ENCODE measurements around the gene ATG9A.

ATG9A gene

GRCh38 chr2:219178377-219179175 lies 50.9 kb downstream of the ATG9A start:
- DNase-seq (ENCODE audit: low read depth in 2 of 3, low spot score in 1 of 3) = no peak

GRCh38 chr2:219177552-219178376 lies 51.7 kb downstream of the ATG9A start, which contains the start of gene RETREG2:
Gene RETREG2 (plus strand): TSS chr2:219178275. CDS start chr2:219178353, 78 bp downstream.
- peak; percentile 61 to 73 (median 63) for DNase-seq (ENCODE audit: low read depth in 2 of 3, low spot score in 1 of 3)

- peak; percentile 64 to 86 (median 75) for DNase-seq (ENCODE audit: low read depth in 2 of 3, low spot score in 1 of 3)
Observed at GRCh38 chr2:219176818-219177551, 52.5 kb downstream of the ATG9A start, which contains the start of gene CNPPD1. Gene CNPPD1 (minus strand): TSS chr2:219176925. CDS start chr2:219176828, 97 bp downstream.

DNA sequence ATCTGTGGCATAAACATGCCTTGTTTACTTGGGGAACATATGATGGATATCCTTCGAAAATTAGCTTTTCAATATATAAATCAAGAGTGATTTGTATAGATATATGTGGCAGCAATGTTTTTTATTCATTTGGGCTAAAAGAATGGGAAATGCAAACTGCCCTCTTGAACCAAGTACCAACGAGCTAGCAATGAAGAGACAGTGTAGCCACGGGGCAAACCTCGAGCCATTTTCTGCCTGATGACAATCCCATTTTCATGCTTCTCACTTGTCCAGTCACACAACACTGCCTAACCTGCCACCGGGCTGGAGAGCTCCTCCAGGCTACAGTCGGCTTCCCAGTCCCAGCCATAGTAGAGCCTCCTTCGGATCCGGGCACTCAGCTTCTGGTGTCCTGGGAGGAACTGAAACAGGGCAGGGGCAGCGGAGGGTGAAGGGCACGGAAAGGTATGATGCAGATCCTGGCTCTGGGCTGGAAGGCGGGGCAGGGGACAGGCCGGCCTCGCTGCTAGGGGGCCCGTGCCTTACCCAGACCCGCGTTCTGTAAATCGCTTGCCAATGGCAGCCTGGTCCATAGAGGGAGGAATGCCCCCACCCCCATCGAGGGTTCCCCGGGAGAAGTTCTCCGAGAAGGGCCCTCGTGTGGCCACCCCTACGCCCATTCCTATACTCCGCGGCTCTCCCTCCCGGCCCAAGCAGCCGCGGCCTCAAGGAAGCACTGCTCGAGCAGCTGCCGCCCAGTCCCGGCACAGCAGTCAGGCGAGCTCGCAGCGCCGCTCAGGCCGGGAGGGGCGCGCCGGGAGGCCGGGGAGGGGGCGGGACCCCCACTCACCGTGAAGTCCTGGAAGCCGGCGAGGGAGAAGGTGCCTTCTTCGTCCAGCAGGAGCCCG lies 53.3 kb downstream of the ATG9A start:
- DNase-seq (ENCODE audit: low read depth in 2 of 3, low spot score in 1 of 3) = peak in 1 of 3 donors; percentile 25

- no peak for DNase-seq (ENCODE audit: low read depth in 2 of 3, low spot score in 1 of 3)
Observed at GRCh38 chr2:219175486-219175885, 54.0 kb downstream of the ATG9A start.

GRCh38 chr2:219174801-219175200 lies 54.6 kb downstream of the ATG9A start:
- DNase-seq (ENCODE audit: low read depth in 2 of 3, low spot score in 1 of 3) = no peak

- no peak for DNase-seq (ENCODE audit: low read depth in 2 of 3, low spot score in 1 of 3)
Observed at GRCh38 chr2:219174146-219174545, 55.3 kb downstream of the ATG9A start.

- DNase-seq (ENCODE audit: low read depth in 2 of 3, low spot score in 1 of 3) = no peak
Observed at GRCh38 chr2:219173176-219173575, 56.3 kb downstream of the ATG9A start.

- no peak for DNase-seq (ENCODE audit: low read depth in 2 of 3, low spot score in 1 of 3)
Observed at GRCh38 chr2:219172231-219173154, 56.9 kb downstream of the ATG9A start.

DNA sequence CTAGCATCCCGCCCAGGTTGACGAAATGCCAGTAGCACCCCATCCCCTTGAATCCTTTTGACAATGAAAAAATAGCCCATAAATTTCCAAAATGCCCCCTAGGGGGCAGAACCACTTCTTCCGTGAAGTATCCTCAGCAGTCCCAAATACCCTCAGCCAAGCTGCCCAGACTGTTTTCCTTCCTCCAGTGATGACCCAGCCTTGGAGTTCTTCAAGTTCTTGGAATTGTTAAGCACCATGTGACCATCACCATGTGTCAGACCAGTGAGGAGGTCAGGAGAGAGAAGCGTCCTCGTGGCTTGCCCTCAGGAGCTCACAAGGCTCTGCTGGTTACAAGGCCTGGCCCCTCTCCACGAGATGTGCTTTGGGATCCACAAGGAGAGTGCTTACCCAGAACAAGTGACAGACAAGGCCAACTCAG lies 58.2 kb downstream of the ATG9A start:
- peak in 1 of 3 donors; percentile 30 for DNase-seq (ENCODE audit: low read depth in 2 of 3, low spot score in 1 of 3)

DNA sequence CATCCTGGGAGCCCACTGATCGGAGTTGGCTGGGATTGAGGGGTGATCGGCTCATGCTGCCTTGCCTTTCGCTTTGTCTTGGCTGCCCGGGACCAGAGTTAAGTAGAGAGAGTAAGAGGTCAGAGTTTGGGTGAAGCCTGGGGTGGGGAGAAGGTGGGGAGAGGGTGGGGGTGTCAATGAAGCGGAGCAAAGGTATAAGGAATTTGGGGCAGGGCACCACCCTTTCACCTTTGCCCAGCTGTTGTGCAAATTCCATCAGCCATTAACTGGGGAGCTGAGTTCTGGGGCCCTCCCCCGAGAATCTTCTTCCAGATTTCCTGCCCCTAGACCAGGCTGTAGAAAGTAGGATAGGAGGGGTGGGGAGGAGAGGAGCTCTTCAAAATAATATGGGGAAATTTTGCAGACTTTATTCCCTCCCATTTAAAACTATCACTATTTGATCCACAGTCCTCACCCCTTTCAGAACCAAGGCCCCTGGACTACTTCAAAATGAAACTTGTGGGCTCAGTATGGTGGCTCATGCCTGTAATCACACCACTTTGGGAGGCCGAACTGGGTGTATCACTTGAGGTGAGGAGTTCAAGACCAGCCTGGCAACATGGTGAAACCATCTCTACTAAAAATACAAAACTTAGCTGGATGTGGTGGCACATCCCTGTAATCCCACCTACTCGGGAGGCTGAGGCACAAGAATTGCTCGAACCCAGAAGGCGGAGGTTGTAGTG lies 59.3 kb downstream of the ATG9A start, which contains the start of gene SLC23A3:
Gene SLC23A3, minus strand, starts transcription at position 100 of the 725 bp plus-strand sequence. Its CDS starts 45 bp downstream, at position 55.
- no peak for DNase-seq (ENCODE audit: low read depth in 2 of 3, low spot score in 1 of 3)
